Body of pancreas (tissue), 4 donors: Measurements from ENCODE around the gene DMAP1.

Source experiments
- POLR2A ChIP-seq, 3 donors: fragments of 450-650 bp; IDR thresholded peaks; one replicate each; pipeline ENCODE4 v1.6.1; 2016; ENCODE audit warnings: antibody characterized with exemption in 3 of 3, mild to moderate bottlenecking in 2 of 3
- TF ChIP-seq, protein P1 (sequence below), 7 experiments: fragments of 450-650 bp in 4 of 7; fragments of 200-600 bp in 3 of 7; sonication (generic) in 3 of 7; IDR thresholded peaks; one replicate each; pipeline ENCODE4 v1.5.1; 2016 to 2019; ENCODE audit warnings: antibody characterized with exemption in 7 of 7

DNA sequence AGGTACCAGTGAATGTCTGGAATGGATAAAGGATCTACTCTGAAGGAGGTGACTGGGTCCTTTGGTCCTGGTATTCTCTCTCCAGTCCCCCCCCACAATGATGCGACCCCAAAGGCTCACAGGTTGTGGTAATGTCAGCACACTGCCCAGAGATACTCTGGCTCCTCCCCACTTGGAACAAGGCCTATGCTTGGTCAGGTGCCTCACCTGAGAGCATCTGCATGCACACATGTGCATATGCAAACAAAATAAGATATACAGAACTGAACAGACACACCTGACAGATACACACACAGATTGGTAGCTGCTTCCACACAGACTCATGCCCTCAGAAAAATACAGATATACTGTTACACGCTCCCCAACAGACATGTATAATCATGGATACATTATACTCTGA, 33.5 kb downstream of the DMAP1 start:
- TF ChIP-seq, protein P1, sequence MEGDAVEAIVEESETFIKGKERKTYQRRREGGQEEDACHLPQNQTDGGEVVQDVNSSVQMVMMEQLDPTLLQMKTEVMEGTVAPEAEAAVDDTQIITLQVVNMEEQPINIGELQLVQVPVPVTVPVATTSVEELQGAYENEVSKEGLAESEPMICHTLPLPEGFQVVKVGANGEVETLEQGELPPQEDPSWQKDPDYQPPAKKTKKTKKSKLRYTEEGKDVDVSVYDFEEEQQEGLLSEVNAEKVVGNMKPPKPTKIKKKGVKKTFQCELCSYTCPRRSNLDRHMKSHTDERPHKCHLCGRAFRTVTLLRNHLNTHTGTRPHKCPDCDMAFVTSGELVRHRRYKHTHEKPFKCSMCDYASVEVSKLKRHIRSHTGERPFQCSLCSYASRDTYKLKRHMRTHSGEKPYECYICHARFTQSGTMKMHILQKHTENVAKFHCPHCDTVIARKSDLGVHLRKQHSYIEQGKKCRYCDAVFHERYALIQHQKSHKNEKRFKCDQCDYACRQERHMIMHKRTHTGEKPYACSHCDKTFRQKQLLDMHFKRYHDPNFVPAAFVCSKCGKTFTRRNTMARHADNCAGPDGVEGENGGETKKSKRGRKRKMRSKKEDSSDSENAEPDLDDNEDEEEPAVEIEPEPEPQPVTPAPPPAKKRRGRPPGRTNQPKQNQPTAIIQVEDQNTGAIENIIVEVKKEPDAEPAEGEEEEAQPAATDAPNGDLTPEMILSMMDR (IDR thresholded peaks at IDR 0.05), result no peak
- no peak for TF ChIP-seq POLR2A (IDR thresholded peaks at IDR 0.05)
